Stimulated activated CD8-positive, alpha-beta memory T cell treated with anti-CD3 and anti-CD28 coated beads, Interleukin-4, amount 100 ng/mL, for 1 hour (primary cell): Measurements from ENCODE around the gene CEP85L.

ENCODE experiments used
- DNase-seq, 2 donors: peaks; one replicate each; pipeline ENCODE4 v3.0.0-alpha.2; 2020; ENCODE audit warnings: low read depth in 2 of 2, low spot score in 1 of 2

Gene CEP85L

GRCh38 chr6:118502169-118502568 is 149.2 kb downstream of the CEP85L start:
- no peak for DNase-seq

GRCh38 chr6:118501765-118502164 is 149.6 kb downstream of the CEP85L start:
- DNase-seq: no peak

GRCh38 chr6:118501099-118501498 is 150.3 kb downstream of the CEP85L start:
- DNase-seq: no peak

- no peak for DNase-seq
Observed at GRCh38 chr6:118500130-118501015, 151.0 kb downstream of the CEP85L start.

- no peak for DNase-seq
Observed at GRCh38 chr6:118495485-118496280, 155.7 kb downstream of the CEP85L start.

- no peak for DNase-seq
Observed at GRCh38 chr6:118494091-118494490, 157.3 kb downstream of the CEP85L start.

- no peak for DNase-seq
Observed at GRCh38 chr6:118489990-118490389, 161.4 kb downstream of the CEP85L start.

GRCh38 chr6:118488631-118489030 is 162.8 kb downstream of the CEP85L start:
- no peak for DNase-seq

GRCh38 chr6:118485601-118486550 is 165.5 kb downstream of the CEP85L start:
- DNase-seq: no peak

GRCh38 chr6:118476551-118476950 is 174.8 kb downstream of the CEP85L start:
- no peak for DNase-seq

- DNase-seq: no peak
Observed at GRCh38 chr6:118473266-118473665, 178.1 kb downstream of the CEP85L start.

- DNase-seq: no peak
Observed at GRCh38 chr6:118469468-118469867, 181.9 kb downstream of the CEP85L start.

GRCh38 chr6:118468682-118469465 is 182.5 kb downstream of the CEP85L start:
- DNase-seq: no peak

- no peak for DNase-seq
Observed at GRCh38 chr6:118467181-118467580, 184.2 kb downstream of the CEP85L start.

GRCh38 chr6:118464620-118465019 is 186.8 kb downstream of the CEP85L start:
- DNase-seq: no peak

- no peak for DNase-seq
Observed at GRCh38 chr6:118460958-118461470, 190.4 kb downstream of the CEP85L start.

- DNase-seq: no peak
Observed at GRCh38 chr6:118456982-118457381, 194.4 kb downstream of the CEP85L start.

- DNase-seq: no peak
Observed at GRCh38 chr6:118451839-118452238, 199.6 kb downstream of the CEP85L start.

GRCh38 chr6:118444796-118445195 is 206.6 kb downstream of the CEP85L start:
- DNase-seq: no peak

- no peak for DNase-seq
Observed at GRCh38 chr6:118436482-118436881, 214.9 kb downstream of the CEP85L start.
